ES-I3 (cell line): Measurements from ENCODE around the gene PDAP1.

Experiments used
- H3K36me3 ChIP-seq: 2 replicates; pipeline ENCODE4 v1.6.1; 2013; ENCODE audit warnings: mild to moderate bottlenecking, low read length, control low read depth, moderate library complexity; ENCODE audit not compliant: insufficient read depth
- H3K4me1 ChIP-seq: 2 replicates; pipeline ENCODE4 v1.6.1; 2013; ENCODE audit warnings: mild to moderate bottlenecking, control low read depth, low read length; ENCODE audit not compliant: insufficient read depth
- H3K9ac ChIP-seq: 2 replicates; pipeline ENCODE4 v1.6.1; 2013; ENCODE audit warnings: low read depth, mild to moderate bottlenecking, low read length, moderate library complexity
- H3K9me3 ChIP-seq: 2 replicates; pipeline ENCODE4 v1.6.1; 2013; ENCODE audit warnings: mild to moderate bottlenecking, low read length, moderate library complexity; ENCODE audit not compliant: control insufficient read depth, insufficient read depth

Gene PDAP1, protein sequence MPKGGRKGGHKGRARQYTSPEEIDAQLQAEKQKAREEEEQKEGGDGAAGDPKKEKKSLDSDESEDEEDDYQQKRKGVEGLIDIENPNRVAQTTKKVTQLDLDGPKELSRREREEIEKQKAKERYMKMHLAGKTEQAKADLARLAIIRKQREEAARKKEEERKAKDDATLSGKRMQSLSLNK

DNA sequence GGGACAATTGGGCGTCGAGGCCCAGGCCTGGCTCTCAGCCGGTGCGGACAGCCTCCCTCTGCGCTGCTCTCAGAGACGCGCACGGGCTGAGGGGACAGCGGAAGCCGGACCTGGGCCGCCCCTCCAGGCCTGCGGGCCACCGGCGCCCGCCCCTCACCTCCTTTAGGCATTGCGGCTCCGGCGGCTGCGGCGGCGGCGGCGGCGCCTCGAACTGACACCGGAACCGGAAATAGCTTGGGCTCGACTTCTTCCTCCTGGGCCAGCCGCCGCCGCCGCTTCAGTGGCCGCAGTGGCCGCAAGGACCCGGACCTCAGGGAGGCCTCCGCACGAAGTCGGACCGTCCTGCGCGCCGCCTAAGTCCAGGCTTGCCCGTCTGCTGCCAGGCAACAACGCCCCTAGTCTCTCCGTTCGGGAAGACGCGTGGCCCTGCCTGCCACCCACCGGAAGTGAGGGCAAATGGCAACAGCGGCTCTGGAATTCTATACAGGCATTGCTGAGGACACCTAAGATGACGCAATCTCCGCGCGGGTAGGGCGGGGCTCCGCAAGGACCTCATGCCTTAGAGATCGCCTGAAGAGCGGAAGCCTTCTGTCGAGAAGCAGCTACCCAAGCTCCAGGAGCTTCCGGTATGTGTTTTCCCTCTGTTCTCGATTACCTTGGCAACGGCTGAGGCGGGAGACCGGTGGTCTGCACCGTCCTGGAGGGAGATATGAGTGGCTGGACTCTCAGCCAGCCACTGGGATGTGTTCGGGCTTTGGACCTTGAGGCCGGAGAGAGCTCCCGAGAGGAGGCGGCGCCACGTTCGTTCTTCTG lies at the start of gene PDAP1, which contains the start of gene BUD31:
PDAP1 (minus strand) TSS at position 219 of the 813 bp plus-strand sequence; CDS start at position 170, 49 bp downstream.
BUD31 (plus strand) TSS at position 591 of the 813 bp plus-strand sequence. CDS start 2,124 bp downstream, outside the sequence.
- Histone ChIP-seq H3K9me3 (no peaks in the 10 kb centered on the region), H3K9ac (peak within 1 kb of the TSS; percentile 86), H3K4me1 (peaks cover 10% of the 10 kb centered on the region; the same call in 1 of the 2 replicates), H3K36me3 (peaks cover 21% of the 10 kb centered on the region)

DNA sequence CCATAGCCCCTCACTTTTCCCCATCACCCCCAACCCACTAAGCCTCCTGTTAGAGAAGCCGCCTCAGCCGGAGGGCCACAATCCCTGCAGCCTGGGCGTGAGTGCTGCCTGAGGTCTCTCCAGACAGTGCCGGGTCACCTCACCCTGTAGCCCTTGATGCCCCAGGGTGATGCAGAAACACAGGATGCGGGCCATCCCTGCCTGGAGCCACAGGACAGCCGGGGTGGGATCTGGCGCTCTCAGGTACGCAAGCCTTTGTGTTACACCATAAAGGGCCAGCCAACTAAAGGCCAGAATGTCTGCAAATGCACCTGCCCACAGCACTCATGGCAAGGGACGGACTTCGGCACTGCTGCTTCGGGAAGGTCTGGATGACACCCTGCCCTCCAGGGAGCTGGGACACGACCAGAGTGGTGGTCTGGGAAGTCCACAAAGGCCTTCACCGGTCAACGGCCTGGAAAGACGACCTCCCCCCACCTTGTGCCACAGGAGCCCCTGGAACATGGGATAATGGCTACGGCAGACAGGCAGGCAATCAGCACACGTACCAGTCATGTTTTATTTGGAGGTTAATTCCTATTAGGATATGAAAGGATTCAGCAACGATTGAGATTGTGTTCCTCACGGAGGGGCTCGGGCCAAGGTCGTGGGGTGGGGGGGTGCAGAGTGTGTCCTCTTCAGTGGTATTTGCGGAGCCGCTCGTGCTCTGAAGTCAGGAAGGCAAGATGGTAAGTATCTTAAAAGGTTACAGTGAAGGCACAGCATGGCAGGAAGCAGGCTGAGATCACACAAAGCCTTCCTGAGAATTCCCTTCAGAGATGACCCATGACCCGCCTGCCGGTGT lies 49.5 kb upstream of the PDAP1 start:
- Histone ChIP-seq H3K9me3 (no peaks in the 10 kb centered on the region), H3K9ac (no peak overlapping the region), H3K36me3 (peaks cover 26% of the 10 kb centered on the region), H3K4me1 (no peaks in the 10 kb centered on the region)

DNA sequence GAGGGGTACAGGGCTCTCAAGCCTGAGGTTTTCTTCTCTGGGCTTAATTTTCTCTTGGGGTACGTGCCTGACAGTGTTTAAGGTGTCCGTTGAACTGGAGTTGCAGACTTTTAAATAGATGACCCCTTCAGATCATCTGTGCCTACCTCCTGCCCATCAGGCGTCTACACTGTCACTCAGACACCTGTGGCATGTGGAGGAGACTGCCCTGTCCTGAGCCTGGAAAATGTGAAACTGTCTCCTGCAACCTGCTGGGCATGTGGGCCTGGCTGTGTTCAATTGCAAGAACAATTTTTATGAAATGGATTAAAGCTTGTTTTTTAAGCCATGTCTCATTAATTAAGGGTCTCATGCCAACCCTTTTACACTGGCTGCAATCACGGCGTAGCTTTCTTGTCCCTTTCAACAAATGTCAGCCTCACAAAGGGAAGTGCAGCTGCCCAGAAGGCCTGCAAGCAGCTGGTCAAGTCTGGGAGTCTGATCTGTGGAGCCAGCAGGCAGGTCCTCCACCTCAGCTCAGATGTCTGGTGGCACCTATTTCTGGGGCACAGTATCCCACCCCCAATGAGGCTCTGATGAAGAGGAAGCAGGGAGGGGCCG lies 48.8 kb upstream of the PDAP1 start:
- Histone ChIP-seq H3K9me3 (no peaks in the 10 kb centered on the region), H3K4me1 (no peaks in the 10 kb centered on the region), H3K9ac (no peak overlapping the region), H3K36me3 (peaks cover 28% of the 10 kb centered on the region)

DNA sequence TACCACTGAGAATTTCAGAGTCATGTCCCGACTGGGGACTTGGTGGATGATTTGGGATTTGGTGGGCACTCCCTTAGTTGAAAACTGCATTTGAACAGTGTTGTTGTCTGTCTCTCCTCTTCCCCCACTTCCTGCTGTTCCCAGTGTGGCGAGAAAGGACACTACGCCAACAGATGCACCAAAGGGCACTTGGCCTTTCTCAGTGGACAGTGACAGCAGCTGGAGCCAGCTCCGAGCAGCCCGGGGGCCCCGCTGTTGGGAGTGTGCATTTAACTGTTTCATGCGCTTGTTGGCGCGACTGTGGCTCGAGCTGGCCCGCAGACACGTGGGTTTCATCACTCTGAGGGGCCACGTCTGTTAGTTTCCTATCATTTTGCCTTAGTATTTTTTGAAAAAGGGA lies 47.9 kb upstream of the PDAP1 start:
- H3K4me1 ChIP-seq = no peaks in the 10 kb centered on the region
- peaks cover 28% of the 10 kb centered on the region for H3K36me3 ChIP-seq
- H3K9ac ChIP-seq = no peak overlapping the region
- H3K9me3 ChIP-seq = no peaks in the 10 kb centered on the region

DNA sequence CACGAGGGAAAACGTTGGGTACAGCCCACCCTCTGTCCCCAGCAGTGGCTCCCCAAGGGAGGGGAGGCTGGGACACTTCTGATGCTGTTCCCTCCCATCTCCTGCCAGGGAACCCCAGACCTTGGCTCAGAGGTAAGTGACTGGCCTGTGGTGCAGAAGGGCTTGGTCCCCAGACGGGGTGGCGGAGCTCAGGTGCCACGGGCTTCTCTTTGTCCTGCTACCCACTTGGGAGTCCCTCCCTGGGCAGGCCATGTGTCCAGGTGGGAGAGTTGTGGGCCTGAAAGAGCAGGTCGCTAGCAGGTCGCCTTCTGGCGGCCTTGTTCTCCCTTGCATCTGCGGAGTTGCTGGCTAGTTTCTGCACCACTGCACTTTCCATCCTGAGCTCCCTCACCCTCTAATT lies 47.5 kb upstream of the PDAP1 start:
- H3K4me1 ChIP-seq = no peaks in the 10 kb centered on the region
- no peaks in the 10 kb centered on the region for H3K9me3 ChIP-seq
- H3K36me3 ChIP-seq = peaks cover 31% of the 10 kb centered on the region

DNA sequence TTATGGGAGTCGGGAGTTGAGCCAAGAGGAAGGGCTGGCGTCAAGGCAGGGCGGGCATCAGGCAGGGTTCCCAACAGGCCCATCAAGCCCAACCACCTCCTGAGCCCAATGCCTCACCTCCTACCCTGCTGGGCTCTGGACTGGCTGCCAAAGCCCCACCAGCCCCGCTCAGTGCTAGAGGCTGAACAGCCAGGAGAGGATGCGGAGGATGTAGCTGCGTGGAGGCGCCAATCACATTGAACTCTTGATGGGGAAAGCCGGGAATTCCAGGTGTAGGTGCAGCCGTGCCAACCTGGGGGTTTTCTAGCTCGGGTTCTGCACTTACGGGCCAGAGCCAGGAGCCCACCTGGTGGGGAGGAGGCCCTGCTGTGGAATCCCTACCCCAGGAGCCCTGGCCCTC lies 44.7 kb upstream of the PDAP1 start:
- H3K9ac ChIP-seq = no peak overlapping the region
- no peaks in the 10 kb centered on the region for H3K9me3 ChIP-seq
- H3K4me1 ChIP-seq = no peaks in the 10 kb centered on the region
- H3K36me3 ChIP-seq = peaks cover 41% of the 10 kb centered on the region

More for the DNA sequence above, 47.5 kb upstream of the PDAP1 start:
- no peak overlapping the region for H3K9ac ChIP-seq

DNA sequence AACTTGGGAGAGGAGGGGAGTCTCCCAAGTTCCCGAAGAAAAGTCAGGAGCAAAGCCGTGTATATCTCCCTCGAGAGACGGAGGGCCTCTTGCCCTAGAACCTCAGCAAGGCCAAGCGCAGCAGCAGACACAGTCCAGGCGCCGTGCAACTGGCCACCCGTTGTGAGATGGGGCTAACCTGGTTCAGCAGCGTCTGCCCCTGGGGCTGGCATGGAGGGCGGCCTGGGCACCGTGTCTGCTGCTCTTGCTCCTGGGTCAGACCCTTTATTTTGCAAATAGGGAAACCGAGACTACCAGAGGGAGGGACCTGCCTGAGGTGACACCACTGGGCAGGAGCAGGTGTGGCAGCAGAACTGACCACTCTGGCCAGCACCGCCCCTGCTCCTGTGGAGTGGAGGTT lies 44.1 kb upstream of the PDAP1 start:
- no peaks in the 10 kb centered on the region for H3K9me3 ChIP-seq
- H3K4me1 ChIP-seq = no peaks in the 10 kb centered on the region
- peaks cover 38% of the 10 kb centered on the region for H3K36me3 ChIP-seq
- no peak overlapping the region for H3K9ac ChIP-seq

DNA sequence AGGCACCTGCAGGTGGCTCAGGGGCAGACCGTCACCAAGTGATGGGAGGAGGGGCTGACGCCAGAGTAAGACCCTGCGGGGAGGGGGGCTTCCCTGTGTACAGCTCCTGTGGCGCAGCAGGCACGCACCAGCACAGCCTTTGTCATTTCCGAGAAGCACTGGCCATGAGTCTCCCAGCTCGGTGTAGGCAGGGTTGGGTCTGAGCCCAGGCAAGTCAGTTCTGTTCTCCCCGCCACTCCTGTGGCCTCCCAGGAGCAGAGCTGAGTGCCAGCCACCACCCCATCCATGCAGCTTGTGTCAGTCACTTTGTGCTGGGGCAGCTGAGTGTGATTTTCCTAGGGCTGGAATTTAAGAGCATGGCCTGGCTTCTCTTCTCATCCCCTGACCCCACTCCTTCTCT lies 43.5 kb upstream of the PDAP1 start:
- Histone ChIP-seq H3K9ac (no peak overlapping the region), H3K4me1 (no peaks in the 10 kb centered on the region), H3K36me3 (peaks cover 41% of the 10 kb centered on the region), H3K9me3 (no peaks in the 10 kb centered on the region)

DNA sequence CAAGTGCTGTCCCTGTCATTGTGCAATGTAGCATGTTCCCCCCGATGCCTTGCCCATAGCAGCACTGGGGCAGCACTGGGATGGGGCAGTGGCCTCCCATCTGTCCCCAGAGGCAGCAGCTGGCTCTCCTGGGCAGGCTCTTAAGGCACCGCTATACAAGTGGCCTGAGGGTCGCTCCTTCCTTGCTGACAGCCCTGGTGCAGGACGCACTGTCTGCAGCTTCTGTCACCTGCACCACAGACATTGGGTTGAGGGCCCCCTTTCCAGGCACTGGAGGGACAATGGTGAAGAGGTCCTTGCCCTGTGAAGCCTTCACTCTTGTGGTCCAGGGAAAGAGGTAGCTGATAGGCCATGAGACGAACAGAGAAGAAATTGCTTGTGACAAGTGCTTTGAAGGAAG lies 40.9 kb upstream of the PDAP1 start:
- H3K36me3 ChIP-seq = peaks cover 47% of the 10 kb centered on the region
- H3K9me3 ChIP-seq = no peaks in the 10 kb centered on the region
- no peaks in the 10 kb centered on the region for H3K4me1 ChIP-seq
- H3K9ac ChIP-seq = no peak overlapping the region

DNA sequence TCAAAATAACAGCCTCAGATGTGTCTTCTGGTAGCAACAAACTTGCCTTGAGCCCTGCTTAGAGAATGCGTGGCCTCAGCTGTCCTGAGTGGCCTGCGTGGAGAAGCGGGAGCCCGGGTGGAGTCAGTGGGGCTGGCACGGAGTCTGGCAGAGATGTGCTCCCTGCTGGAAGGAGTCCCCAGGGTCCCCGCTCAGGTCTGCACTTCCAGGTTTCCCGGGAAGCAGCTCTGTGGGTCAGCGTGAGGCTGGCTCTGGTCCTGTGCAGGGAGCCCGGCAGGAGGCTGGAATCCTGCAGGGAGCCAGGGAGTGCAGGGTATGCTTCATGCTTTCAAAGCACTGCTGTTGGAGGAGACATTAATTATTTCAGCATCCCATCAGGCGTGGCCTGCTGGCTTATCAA lies 40.5 kb upstream of the PDAP1 start:
- Histone ChIP-seq H3K9me3 (no peaks in the 10 kb centered on the region), H3K4me1 (no peaks in the 10 kb centered on the region), H3K9ac (no peak overlapping the region), H3K36me3 (peaks cover 44% of the 10 kb centered on the region)

DNA sequence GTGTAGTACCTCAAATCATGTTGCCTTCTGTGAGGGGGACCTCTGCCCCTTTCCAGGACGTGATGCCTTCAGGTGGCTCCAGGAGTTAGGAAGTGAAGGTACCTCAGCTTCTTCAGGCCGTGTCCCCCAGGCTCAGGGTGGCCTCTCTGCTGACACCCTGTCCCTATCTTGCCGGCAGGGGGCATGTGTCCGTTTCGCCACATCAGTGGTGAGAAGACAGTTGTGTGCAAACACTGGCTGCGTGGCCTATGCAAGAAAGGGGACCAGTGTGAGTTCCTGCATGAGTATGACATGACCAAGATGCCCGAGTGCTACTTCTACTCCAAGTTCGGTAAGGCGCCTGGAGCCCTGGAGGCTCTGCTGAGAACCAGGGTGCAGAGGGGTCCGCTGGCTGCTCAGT lies 39.5 kb upstream of the PDAP1 start:
- Histone ChIP-seq H3K36me3 (peaks cover 40% of the 10 kb centered on the region), H3K9me3 (no peaks in the 10 kb centered on the region), H3K4me1 (no peaks in the 10 kb centered on the region), H3K9ac (no peak overlapping the region)

DNA sequence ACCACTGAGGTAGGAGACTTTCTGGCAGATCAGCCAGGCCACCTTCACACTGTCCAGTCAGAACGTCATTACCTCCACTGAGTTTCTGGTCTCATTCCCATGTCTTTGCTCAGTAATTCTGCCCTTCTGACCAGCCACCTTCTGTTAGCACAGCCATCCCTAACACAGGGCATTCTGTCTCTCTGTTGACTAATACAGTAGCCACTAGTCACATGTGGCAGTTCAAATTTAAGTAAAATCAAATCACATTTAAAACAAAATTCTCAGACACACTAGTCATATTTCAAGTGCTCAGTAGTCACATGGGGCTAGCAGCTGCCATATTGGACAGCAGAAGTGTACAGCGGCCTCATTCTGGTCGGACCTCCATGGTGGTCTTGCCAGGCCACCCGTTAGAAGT lies 37.7 kb upstream of the PDAP1 start:
- Histone ChIP-seq H3K9ac (no peak overlapping the region), H3K36me3 (peaks cover 36% of the 10 kb centered on the region), H3K4me1 (peaks cover 5% of the 10 kb centered on the region; the same call in 1 of the 2 replicates), H3K9me3 (no peaks in the 10 kb centered on the region)

DNA sequence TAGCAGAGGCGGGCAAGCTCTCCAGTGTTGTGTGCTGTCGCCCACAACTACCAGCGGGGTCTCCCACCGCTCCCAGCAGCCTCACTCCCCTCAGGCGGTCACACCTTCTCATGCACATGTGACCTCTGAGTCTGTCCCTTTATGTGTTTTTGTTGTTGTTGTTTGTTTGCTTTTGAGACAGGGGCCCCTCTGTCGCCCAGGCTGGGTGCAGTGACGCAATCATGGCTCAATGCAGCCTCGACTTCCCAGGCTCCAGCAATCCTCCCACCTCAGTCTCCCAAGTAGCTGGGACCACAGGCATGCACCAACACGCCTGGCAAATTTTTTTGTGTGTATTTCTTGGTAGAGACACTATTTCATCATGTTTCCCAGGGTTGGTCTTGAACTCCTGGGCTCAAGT lies 31.8 kb upstream of the PDAP1 start:
- Histone ChIP-seq H3K9ac (peak overlapping the region; percentile 94), H3K4me1 (peaks cover 6% of the 10 kb centered on the region; the same call in 1 of the 2 replicates), H3K9me3 (no peaks in the 10 kb centered on the region), H3K36me3 (peaks cover 14% of the 10 kb centered on the region)
